Measurements from ENCODE around the gene MANSC4.

Gene MANSC4

DNA sequence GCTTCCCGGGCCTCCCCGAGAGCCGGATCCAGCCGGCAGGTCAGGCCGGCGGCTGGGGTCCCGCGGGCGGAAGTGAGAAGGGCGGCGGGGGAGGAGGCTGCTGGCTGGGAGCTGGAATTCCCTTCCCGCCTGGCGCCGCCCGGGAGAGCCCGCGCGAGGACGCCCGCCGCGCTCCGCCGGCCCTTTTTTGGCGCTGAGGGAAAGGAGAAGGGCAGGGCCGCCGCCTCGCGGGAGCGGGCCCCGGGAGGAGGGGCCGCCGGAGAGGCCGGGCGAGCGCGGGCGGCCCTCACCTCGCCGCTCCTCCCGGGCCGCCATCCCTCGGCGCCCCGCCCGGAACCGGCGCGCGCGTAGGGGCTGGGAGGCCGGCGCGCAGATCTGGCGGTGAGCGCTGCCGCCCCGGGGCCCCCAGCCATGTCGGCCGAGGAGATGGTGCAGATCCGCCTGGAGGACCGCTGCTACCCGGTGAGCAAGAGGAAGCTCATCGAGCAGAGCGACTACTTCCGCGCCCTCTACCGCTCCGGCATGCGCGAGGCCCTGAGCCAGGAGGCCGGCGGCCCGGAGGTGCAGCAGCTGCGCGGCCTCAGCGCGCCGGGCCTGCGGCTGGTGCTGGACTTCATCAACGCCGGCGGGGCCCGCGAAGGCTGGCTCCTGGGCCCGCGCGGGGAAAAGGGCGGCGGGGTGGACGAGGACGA is at the start of gene MANSC4, which contains the start of gene KLHL42:
Gene MANSC4 (minus strand): TSS at position 317 of the 692 bp plus-strand sequence. CDS start 8,960 bp downstream, outside the sequence.
Gene KLHL42 (plus strand): TSS at position 314 of the 692 bp plus-strand sequence. CDS start 98 bp downstream, at position 412.
- peak; percentile 77 for DNase-seq (ENCODE audit: low spot score)

GRCh38 chr12:27828196-27828595 is 48.2 kb upstream of the MANSC4 start:
- no peak for DNase-seq (ENCODE audit: low spot score)

DNA sequence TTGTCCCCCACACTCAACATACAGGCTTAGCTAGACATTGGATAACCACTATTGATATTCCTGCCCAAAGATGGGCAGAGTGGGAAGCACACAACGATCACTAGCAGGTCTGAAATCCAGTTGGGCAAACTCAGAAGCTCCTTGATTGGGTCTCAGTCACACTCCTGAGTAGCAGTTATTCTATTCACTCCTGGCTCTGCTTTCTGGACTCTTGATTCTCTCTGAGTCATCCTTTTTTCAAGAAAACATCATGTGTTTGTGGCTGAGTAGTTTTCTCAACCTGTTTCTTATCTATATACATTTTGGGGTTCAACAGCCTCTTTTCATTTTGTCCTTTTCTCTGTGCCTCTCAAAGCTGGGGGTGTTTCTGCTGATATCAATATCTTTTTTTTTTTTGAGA is 46.0 kb upstream of the MANSC4 start:
- DNase-seq (ENCODE audit: low spot score) = no peak

DNA sequence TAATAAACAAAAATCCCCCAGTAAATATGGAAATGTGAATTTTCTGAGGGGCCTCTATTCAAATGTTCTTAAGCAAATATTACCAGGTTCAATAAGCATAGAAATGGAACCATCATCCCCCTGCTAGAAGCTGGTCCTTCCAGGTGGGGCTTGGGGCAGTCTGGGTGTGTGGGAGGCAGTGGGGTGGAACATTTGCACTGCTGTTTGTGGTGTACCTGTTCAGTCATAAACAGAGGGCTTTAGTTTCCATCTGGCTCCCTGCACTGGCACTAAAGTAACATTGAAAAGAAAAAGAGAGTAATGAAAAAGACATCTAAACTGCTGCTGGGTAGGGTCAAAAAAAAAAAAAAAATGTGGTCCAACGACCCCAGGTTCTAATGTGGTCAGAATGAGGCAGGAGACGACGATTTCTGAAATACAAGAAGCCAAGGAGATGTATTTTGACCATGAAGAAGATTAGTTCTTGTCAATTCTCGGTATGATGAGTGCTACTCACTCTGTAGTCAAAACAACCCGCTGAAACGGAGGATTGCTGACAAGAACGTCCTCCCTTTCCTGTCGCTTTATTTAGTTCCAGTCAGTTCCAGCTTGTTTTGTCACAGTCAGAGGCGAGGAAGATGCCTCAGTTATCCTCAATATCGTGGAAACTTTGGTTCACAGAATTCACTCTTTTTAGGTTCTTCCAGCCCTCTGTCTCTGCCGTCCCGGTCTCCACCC is 44.2 kb upstream of the MANSC4 start:
- no peak for DNase-seq (ENCODE audit: low spot score)

- no peak for DNase-seq (ENCODE audit: low spot score)
These were observed 43.0 kb upstream of the MANSC4 start for GRCh38 chr12:27823038-27823437.

- DNase-seq (ENCODE audit: low spot score) = no peak
These were observed 42.2 kb upstream of the MANSC4 start for GRCh38 chr12:27822076-27822712.

GRCh38 chr12:27821259-27821973 is 41.4 kb upstream of the MANSC4 start:
- peak; percentile 78 for DNase-seq (ENCODE audit: low spot score)

GRCh38 chr12:27820564-27820963 is 40.5 kb upstream of the MANSC4 start:
- DNase-seq (ENCODE audit: low spot score) = no peak

DNA sequence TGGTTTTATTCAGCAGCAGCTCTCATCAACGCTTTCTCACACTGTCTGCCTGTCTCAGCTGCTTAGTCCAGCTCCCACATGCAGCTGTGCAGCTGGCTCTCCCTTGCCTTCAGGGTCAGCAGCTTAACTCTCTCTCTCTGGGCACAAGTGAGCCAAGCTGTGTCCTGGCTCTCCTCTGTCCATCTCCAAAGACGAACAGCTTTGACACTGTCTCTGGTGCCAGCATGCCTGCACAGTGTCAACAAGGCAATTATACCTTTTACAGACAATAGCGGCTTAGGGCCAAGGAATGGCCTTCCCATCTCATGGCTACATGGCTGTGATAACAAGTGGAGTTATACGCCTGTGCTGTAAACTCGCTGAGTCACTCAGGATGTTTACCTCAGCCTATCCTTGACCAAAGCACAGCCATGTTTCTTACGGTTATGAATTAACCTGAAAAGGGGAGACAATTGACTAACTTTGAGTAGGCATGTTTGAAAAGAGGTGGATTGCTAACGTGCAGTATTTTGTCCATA is 38.4 kb upstream of the MANSC4 start:
- DNase-seq (ENCODE audit: low spot score) = no peak

DNA sequence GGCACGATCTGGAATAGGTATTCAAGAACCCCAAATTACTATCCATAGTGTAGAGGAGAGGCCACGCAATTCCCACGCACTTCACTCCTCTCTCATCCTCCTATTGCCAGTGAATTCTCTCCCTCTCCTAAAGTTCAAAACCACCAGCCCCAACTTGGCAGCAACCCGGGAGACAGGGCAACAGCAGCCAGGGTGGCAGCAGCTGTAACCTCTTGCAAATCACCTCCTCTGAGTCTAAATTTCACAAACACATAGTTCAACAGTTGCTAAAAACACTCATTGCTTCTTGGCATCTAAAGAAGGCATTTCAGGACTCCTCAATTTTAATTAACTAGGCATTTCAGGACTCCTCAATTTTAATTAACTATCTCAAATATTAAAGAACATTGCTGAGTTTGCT is 37.7 kb upstream of the MANSC4 start:
- no peak for DNase-seq (ENCODE audit: low spot score)

DNA sequence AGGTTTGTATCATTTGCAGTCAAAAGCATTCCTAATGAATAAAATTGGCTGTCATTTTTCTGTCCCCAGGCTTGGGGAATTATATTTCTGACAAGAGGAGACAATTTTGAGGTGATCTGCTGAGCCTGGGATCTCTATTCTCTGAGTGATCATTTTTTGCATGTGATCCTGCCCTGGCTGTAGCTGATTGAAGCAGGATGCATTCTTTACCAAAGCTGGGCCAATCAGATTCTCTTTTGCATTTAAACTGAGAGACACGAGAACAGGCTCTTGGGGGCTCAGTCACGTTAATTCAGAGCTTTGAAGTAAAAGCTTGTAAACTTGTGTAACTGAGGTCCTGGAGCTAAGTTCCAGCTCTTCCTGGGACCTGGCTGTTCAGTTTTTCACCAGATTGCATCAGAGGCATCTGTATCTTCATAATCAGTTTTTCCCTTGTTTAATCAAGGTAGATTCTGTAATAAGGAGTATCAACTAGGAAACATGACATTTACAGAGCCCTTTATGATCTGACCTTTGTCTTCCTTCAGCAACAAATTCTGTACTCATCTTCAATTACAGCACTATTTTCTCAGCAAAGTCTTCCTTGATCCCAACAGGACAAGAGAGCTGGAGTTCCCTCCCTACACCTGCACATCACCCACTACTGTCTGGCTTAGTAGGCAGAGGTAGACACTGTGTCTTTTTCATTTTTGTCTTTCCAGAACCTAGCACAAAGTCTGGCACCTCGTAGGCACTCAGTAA is 35.0 kb upstream of the MANSC4 start:
- DNase-seq (ENCODE audit: low spot score) = peak; percentile 37

DNA sequence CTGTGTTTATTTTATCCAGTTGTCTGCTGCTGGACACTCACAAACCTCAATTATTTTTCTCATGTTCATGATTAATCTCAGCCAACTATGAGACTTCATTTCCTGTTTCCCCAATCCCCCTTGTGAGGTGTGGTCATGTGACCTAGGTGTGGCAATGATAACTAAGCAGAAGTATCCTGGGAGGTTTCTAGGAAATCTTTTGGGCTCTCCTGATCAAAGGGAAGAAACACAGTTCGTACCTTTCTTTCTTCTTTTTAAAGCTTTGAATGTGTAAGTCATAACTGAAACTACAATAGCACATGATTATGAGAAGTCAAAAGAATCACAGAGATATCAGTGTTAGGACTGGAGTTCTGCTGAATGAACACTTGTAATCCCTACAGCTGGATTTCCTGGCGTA is 34.4 kb upstream of the MANSC4 start:
- no peak for DNase-seq (ENCODE audit: low spot score)

DNA sequence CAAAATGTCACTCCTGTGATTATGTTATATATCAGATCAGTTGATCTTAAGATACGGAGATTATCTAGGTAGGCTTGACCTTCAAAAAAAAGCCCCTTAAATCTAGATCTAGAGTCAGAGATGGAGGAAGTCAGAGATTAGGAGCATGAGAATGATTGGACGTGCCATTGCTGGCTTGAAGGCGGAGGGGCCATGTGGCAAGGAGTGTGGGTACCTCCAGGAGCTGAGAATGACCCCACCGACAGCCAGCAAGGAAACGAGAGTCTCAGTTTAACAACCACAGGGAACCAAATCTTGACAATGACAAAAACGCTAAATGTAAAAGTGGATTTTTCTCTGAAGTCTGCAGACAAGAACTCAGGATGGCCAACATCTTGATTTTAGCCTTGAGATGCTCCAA is 32.5 kb upstream of the MANSC4 start:
- no peak for DNase-seq (ENCODE audit: low spot score)

DNA sequence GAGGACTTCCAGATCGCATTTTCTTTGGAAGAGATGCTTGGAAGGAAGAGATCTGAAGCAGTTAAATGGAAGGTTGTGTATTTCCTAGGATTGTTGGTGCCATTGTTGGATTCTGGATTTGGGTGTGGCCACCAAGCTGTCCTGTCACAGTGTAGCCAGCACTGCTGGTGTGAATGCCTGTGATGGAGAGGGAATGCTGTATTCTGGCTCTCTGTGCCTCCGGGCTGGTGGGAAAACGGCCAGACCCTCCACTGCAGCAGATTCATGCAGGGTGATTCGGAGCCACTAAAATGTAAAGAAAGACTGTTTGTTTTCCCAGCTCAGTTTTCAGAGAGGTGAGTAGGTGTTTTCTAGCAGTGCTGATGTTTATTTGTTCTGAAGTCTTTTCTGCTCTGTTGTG is 30.7 kb upstream of the MANSC4 start:
- DNase-seq (ENCODE audit: low spot score) = no peak

GRCh38 chr12:27808841-27809240 is 28.8 kb upstream of the MANSC4 start:
- no peak for DNase-seq (ENCODE audit: low spot score)

- no peak for DNase-seq (ENCODE audit: low spot score)
These were observed 27.1 kb upstream of the MANSC4 start for GRCh38 chr12:27807063-27807703.

GRCh38 chr12:27806259-27806658 is 26.2 kb upstream of the MANSC4 start:
- DNase-seq (ENCODE audit: low spot score) = no peak

DNA sequence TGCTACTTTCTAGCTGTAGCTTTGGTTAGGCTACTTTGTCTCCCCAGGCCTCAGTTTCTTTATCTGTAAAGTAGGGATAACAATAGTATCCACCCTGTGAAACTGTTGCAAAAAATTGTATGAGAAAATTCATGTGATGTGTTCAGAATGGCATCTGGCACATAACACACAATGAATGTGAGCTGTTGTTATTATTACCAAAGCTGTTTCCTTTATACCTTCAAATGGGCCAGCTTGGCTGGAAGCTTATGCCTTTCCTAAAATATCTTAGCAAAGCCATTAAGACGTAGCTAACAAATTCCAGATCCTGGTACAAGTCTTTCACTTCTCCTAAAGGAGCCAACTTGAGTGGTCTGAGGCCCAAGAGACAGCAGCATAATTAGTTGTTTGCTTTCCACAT is 25.2 kb upstream of the MANSC4 start:
- no peak for DNase-seq (ENCODE audit: low spot score)

GRCh38 chr12:27802936-27803335 is 22.9 kb upstream of the MANSC4 start:
- DNase-seq (ENCODE audit: low spot score) = no peak

GRCh38 chr12:27802511-27802910 is 22.5 kb upstream of the MANSC4 start:
- DNase-seq (ENCODE audit: low spot score) = no peak

DNA sequence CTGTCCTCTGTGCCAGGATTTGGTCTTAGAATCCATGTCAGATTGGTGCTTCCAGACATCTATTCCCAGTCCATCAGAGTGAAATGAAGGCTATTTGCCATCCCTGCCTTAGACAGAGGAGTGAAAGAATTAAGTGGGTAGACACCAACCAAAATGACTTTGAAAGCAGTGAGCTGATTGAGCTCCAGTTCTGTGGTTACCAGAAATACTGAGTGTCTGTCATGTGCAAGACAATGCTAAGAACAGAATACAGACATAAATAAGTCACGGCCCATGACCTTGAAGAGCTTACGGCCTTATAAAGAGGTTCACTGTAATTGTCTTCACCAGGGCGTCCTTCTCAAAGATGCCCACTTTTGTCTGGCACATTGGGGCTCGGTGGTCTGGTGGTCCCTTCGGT is 21.6 kb upstream of the MANSC4 start:
- no peak for DNase-seq (ENCODE audit: low spot score)

All from SW480 (cell line).